Measurements from ENCODE around the gene GMPPB. TPM values are rescaled to one million over a fixed set of nuclear protein-coding genes. Genes with fewer than 3 reads are reported as not detected.

The GMPPB gene
- total and polyA plus RNA-seq, 2 of the 8 experiments (the other 6 are each of a cell fraction or from before 2014, with no cell fraction given), result 20.9 to 23.9 TPM

GRCh38 chr3:49718858-49719213 lies 4.9 kb downstream of the GMPPB start (continued):
- TF ChIP-seq CHD7 (IDR thresholded peaks at IDR 0.05; ENCODE audit: insufficient replicate concordance, low read length), result no peak
- TF ChIP-seq FOSL1 (IDR thresholded peaks at IDR 0.05; ENCODE audit: insufficient read depth, low read depth, low read length), result no peak
- TF ChIP-seq GABPA (IDR thresholded peaks at IDR 0.05; ENCODE audit: borderline replicate concordance, insufficient read depth, low read length), result 0 out of 2 replicates have a peak, but pooled peaks have one; percentile 11
- no peak for TF ChIP-seq ATF2 (IDR thresholded peaks at IDR 0.05; ENCODE audit: low read length)
- no peak for TF ChIP-seq SIX5 (IDR thresholded peaks at IDR 0.05; ENCODE audit: low read depth, low read length)
- no peak for TF ChIP-seq SAP30 (IDR thresholded peaks at IDR 0.05; ENCODE audit: insufficient read depth, insufficient replicate concordance, low read length)
- TF ChIP-seq GTF2F1 (IDR thresholded peaks at IDR 0.05; ENCODE audit: borderline replicate concordance, low read depth, low read length), result no peak
- no peak for TF ChIP-seq JUN (IDR thresholded peaks at IDR 0.05; ENCODE audit: low read depth, low read length)
- no peak for TF ChIP-seq TEAD4 (IDR thresholded peaks at IDR 0.05; ENCODE audit: low read depth, low read length)
- no peak for TF ChIP-seq SRF (IDR thresholded peaks at IDR 0.05; ENCODE audit: low read depth, low read length)

Measured in H1 (cell line).